IPS DF 4.7 (cell line): ENCODE data around the gene LRIG2.
A peak's percentile ranks its signal among the peaks of the same experiment; 100 is the strongest.
"Not testable (repeated sequence)": the region's sequence is repeated elsewhere in the genome, so short reads cannot be mapped to it uniquely, and the experiment has no call there.

Source experiments
- DNase-seq: peaks from one replicate; pipeline ENCODE4 v3.0.0-alpha.2; 2013; ENCODE audit warnings: low spot score; ENCODE audit errors: extremely low read depth

The LRIG2 gene

DNA sequence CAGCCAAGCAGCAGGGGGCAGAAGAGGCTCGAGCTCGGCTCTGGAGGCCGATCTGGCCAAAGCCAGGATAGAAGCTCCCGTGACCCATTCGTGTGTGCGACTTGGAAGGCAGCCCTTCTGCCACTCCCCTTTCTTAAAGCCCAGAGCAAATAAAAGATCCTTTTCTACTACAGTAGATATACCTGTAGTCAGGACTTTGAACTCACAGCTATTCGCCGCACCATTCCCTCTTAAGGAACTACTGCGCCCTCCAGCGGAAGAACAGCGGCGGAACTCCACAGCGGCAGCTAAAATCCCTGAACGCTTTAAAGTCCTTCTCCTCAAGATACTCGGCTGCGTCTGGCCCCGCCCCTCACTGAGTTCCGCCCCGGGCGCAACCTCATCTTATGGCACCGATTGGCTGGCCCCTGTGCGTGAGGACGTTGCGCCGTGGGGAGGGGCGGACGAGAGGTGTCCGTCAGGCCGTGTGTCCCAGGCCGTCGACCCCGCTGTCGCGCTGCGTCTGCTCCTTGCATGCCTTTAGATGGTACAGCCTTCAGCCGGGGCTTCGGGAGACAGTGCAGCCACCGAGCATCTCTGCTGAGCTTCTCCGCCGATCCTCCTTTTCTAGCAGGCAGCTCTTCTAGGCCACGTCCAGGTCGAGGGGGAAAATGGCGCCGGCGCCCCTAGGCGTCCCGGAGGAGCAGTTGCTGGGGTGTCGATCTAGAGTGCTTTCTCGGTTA lies at the start of gene LRIG2:
Gene LRIG2, plus strand, starts transcription at position 442 of the 722 bp plus-strand sequence. Its CDS starts 209 bp downstream, at position 651.
- DNase-seq = peak; percentile 97

- not testable (repeated sequence) for DNase-seq
Measured at GRCh38 chr1:113023316-113023715, 49.7 kb upstream of the LRIG2 start.

DNA sequence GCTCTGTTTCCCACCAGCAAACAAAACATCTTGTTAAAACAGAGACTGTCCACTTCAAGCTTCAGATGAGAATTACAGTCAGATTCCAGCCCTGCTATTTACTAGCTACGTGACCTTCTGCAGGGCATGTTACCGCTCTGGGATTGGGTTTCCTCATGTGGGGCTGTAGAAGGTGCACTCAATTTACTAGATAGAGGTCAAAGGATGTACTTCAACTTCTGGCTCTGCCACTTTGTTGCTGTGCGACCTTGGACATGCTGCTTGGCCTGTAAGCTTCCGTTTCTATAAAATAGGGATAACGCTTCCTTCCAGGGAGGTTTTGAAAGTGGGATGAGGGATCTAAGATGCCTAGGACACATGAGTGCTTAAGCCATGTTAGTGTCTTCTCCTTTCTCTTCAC lies 46.0 kb upstream of the LRIG2 start:
- no peak for DNase-seq

DNA sequence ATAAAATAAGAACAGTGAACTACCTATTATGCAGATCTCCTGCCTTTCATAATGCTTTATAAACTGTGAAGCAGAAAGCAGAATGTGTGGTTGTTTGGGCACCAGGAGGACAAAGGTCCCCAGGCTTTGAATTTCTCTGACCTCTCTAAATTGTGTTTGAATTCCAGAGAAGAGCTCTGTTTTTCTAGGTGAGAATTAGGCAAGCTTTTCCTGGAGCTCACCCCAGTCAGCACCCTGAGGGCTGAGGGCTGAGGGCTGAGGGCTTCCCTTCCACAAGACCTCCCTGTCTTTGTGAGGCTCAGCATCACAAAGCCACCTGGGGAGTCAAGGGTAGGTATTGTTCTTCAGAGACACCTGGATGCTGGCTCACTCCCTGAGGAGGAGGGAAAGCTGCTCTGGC lies 45.5 kb upstream of the LRIG2 start:
- peak; percentile 80 for DNase-seq

GRCh38 chr1:113029822-113030221 lies 43.2 kb upstream of the LRIG2 start:
- no peak for DNase-seq

- DNase-seq = no peak
Measured at GRCh38 chr1:113031171-113031933, 41.6 kb upstream of the LRIG2 start.

DNA sequence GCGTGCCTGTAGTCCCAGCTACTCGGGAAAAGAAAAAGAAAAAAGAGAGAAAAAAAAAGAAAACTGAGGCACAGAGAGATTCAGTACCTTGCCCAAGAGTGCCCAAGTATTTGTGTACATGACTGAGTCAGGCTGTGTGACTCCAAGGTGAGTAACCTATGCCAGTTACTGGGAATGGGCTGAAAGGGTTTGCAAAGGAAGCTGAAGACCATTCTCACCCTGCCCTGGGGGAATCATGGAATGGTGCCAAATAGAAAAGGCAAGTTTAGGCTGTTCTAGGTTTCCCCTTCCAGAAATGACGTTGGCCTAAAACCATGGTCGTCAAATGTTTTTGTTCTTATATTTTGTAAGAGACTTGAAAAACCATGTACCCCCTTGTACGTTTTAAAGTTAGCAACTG lies 37.9 kb upstream of the LRIG2 start:
- no peak for DNase-seq

- DNase-seq = no peak
Measured at GRCh38 chr1:113036639-113037321, 36.2 kb upstream of the LRIG2 start.

DNA sequence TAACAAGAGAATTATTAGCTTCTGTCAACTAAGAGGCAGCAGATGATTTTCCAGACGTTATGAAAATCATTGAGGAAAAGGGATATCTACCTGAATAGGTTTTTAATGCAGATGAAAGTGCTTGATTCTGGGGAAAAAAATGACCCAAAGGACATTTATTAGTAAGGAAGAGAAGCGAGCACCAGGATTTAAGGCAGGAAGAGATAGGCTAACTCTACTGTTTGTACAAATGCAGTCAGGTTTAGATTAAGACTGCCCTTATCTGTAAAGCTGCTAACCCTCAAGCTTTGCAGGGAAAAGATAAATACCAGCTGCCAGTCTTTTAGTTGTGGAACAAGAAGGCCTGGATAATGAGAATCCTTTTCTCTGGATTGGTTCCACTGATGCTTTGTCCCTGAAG lies 33.0 kb upstream of the LRIG2 start:
- DNase-seq = no peak

GRCh38 chr1:113040718-113041412 lies 32.1 kb upstream of the LRIG2 start:
- no peak for DNase-seq

DNA sequence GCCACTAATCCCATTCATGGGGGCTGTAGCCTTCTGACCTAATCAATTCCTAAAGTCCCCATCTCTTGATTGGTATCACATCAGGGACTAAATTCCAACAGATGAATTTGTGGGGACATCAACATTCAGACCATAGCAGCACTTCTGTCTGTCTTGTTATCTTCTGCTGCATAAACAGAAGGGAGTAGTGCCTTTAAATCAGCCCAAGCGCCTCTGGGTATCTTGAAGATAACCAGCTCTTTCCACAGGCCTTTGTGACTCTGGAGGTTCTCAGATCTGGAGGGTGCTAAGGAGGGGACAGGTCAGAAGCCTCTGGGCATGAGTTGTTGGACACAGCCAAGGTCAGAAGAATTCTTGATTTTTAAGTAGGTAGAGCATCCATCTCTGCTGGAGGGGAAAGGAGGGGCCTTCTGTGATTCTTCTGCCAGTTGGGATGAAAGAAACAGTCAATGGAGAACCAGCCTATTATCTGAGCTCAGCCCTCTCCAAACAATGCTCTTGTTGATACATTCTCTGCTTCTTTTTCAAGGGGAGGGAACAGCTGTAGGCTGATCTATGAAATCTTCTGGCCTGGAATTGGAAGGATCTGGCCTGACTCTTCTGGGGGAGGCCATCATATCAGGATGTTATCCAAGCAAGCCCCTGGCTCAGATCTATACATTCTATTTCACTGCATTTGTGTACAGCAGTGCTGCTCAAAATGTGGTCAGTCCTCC lies 31.3 kb upstream of the LRIG2 start:
- no peak for DNase-seq

DNA sequence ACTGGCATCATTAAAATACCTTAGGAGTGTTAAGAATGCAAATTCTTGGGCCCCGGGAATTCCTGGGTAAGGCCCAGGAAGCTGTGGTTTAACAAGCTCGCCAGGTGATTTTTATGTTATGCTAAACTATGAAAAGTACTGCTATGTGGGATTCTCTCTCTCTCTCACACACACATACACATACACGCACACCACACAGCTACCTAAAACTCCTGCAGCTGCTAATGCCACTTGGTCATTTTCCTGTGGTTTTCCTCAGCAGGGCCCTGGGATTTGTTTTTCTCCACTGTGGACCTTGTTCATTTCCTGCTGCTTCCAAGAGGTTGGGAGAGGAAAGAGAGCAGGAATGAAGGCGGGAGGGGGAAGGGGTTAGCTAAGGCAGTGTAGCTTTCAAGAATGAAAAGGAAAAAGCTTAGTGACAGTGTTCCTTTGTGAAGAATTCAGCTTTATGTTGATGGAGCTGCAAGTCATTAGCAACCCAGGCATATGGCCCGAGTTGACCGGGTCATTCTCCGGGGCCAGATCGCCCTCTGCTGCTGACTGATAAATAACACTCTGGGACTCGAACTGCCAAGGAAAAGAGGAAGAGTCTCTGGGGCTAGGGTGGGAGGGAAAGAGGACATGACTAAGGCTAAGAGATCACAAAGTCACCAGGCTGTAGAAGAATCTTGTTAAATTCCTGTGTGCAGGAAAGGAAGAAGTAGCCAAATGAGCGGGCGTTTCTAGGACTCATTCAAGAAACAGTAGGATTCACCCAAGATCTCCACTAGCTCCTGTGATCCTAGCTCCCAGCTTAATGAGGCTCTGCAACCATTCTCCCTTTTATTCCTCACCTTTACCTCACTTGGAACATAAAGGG lies 30.5 kb upstream of the LRIG2 start:
- DNase-seq = peak; percentile 95

DNA sequence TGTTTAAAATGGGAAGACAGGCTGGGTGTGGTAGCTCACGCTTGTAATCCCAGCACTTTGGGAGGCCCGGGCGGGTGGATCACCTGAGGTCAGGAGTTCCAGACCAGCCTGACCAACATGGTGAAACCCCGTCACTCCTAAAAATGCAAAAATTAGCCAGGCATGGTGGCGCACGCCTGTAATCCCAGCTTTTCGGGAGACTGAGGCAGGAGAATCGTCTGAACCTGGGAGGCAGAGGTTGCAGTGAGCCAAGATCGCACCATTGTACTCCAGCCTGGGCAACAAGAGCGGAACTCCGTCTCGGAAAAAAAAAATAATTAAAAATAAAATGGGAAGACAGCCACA lies 29.9 kb upstream of the LRIG2 start:
- DNase-seq = not testable (repeated sequence)

- no peak for DNase-seq
Measured at GRCh38 chr1:113046569-113046968, 26.4 kb upstream of the LRIG2 start.

GRCh38 chr1:113048064-113048463 lies 24.9 kb upstream of the LRIG2 start:
- DNase-seq = no peak

GRCh38 chr1:113053344-113054126 lies 19.5 kb upstream of the LRIG2 start:
- no peak for DNase-seq

GRCh38 chr1:113055570-113055969 lies 17.4 kb upstream of the LRIG2 start:
- DNase-seq = no peak

DNA sequence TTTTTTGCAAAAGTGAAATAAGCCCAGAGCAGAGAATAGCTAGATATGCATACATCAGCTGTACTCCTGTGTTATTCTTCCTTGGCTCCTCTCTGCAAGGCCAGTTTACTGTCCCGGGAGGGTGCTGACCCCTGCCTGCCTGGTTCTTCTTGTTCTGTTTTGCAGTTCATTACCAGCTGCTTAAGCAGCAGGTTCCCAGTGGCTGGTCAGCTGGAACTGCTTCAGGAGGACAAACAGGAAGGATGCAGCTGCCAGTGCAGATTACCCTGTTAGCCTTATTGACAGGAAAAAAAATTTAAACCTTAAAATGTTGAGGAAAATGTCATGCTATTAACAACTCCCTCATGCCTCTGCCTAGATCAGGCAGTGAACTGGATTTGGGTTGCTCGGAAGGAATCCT lies 16.0 kb upstream of the LRIG2 start:
- no peak for DNase-seq

- DNase-seq = no peak
Measured at GRCh38 chr1:113058941-113059706, 13.9 kb upstream of the LRIG2 start.
